Nephron (organoid): ENCODE measurements around the gene TPI1.
"Not testable (repeated sequence)": the region's sequence is repeated elsewhere in the genome, so short reads cannot be mapped to it uniquely, and the experiment has no call there.

Experiments used
- H3K27ac Mint-ChIP-seq, 3 experiments: 2 replicates each; pipeline ENCODE4 v1.8.0; 2020; ENCODE audit warnings: mixed read lengths in 3 of 3, mild to moderate bottlenecking in 2 of 3, moderate library complexity in 1 of 3
- H3K27me3 Mint-ChIP-seq: 2 replicates; pipeline ENCODE4 v1.8.0; 2021; ENCODE audit warnings: low read depth, mild to moderate bottlenecking, moderate library complexity, mixed read lengths
- H3K36me3 Mint-ChIP-seq: 2 replicates; pipeline ENCODE4 v1.8.0; 2020; ENCODE audit warnings: low read depth, mixed read lengths
- H3K4me1 Mint-ChIP-seq: 2 replicates; pipeline ENCODE4 v1.8.0; 2020; ENCODE audit warnings: mixed read lengths
- H3K4me3 Mint-ChIP-seq, 3 experiments: 2 replicates each; pipeline ENCODE4 v1.8.0; 2020; ENCODE audit warnings: mild to moderate bottlenecking in 3 of 3, mixed read lengths in 3 of 3, moderate library complexity in 2 of 3
- H3K9me3 Mint-ChIP-seq: 2 replicates; pipeline ENCODE4 v1.8.0; 2020; ENCODE audit warnings: mixed read lengths
- TF ChIP-seq, protein P1 (sequence below), 3 experiments: fragments of 200-600 bp; sonication (generic); IDR thresholded peaks; one replicate each; pipeline ENCODE4 v1.5.0; 2021; ENCODE audit warnings: antibody characterized with exemption in 3 of 3; ENCODE audit not compliant: unreplicated experiment in 3 of 3

TPI1 gene

GRCh38 chr12:6884539-6884938 lies 17.2 kb downstream of the TPI1 start:
- no peak overlapping the region for H3K4me3 Mint-ChIP-seq
- TF ChIP-seq, protein P1, sequence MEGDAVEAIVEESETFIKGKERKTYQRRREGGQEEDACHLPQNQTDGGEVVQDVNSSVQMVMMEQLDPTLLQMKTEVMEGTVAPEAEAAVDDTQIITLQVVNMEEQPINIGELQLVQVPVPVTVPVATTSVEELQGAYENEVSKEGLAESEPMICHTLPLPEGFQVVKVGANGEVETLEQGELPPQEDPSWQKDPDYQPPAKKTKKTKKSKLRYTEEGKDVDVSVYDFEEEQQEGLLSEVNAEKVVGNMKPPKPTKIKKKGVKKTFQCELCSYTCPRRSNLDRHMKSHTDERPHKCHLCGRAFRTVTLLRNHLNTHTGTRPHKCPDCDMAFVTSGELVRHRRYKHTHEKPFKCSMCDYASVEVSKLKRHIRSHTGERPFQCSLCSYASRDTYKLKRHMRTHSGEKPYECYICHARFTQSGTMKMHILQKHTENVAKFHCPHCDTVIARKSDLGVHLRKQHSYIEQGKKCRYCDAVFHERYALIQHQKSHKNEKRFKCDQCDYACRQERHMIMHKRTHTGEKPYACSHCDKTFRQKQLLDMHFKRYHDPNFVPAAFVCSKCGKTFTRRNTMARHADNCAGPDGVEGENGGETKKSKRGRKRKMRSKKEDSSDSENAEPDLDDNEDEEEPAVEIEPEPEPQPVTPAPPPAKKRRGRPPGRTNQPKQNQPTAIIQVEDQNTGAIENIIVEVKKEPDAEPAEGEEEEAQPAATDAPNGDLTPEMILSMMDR (IDR thresholded peaks at IDR 0.05; ENCODE audit: unreplicated experiment in 3 of 3): no peak
- no peaks in the 10 kb centered on the region for H3K9me3 Mint-ChIP-seq
- peaks cover 7% of the 10 kb centered on the region for H3K36me3 Mint-ChIP-seq
- peaks cover 8% of the 10 kb centered on the region for H3K4me1 Mint-ChIP-seq
- H3K27ac Mint-ChIP-seq: peak overlapping the region in 2 of 3 experiments; percentile 9 to 82
- H3K27me3 Mint-ChIP-seq: no peaks in the 10 kb centered on the region

DNA sequence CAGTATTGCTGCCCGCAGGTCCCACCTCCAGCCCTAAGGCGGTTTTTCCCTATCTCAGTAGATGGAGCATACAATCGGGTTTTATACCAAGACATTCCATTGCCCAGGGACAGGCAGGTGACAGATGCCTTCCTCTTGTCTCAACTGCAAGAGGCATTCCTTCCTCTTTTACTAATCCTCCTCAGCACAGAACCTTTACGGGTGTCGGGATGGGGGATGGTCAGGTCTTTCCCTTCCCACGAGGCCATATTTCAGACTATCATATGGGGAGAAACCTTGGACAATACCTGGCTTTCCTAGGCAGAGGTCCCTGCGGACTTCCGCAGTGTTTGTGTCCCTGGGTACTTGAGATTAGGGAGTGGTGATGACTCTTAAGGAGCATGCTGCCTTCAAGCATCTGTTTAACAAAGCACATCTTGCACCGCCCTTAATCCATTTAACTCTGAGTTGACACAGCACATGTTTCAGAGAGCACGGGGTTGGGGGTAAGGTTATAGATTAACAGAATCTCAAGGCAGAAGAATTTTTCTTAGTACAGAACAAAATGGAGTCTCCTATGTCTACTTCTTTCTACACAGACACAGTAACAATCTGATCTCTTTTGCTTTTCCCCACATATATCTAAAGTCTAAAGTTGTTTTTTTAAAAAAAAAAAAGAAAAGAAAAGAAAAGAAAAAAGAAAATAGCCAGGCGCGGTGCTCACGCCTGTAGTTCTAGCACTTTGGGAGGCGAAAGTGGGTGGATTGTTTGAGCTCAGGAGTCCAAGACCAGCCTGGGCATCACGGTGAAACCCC lies 19.1 kb downstream of the TPI1 start:
- H3K4me1 Mint-ChIP-seq: peaks cover 13% of the 10 kb centered on the region
- H3K4me3 Mint-ChIP-seq: peak overlapping the region in 2 of 3 experiments; percentile 32 to 61
- H3K27me3 Mint-ChIP-seq, H3K36me3 Mint-ChIP-seq, H3K9me3 Mint-ChIP-seq: not testable (repeated sequence)
- peak overlapping the region; percentile 70 to 99 (median 93) for H3K27ac Mint-ChIP-seq

DNA sequence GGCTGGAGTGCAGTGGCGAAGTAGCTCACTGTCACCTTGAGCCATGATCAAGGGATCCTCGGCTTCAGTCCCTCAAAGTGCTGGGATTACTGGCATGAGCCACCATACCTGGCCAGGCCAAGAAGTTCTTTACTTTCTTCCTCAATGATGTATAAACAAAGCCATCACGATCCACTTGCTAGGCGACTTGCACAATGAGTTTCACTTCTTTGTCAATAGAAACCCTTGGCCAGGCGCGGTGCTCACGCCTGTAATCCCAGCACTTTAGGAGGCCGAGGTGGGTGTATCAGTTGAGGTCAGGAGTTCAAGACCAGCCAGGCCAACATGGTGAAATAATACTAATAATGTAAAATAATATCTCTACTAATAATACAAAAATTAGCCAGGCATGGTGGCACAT lies 20.1 kb downstream of the TPI1 start:
- Mint-ChIP-seq H3K4me3 (no peak overlapping the region), H3K27me3 (peaks cover 4% of the 10 kb centered on the region), H3K9me3 (no peaks in the 10 kb centered on the region), H3K4me1 (peaks cover 13% of the 10 kb centered on the region), H3K27ac (peak overlapping the region in 1 of 3 experiments; percentile 99), H3K36me3 (peaks cover 7% of the 10 kb centered on the region)
- TF ChIP-seq, protein P1 (IDR thresholded peaks at IDR 0.05; ENCODE audit: unreplicated experiment in 3 of 3): no peak

GRCh38 chr12:6888360-6888759 lies 21.0 kb downstream of the TPI1 start:
- Mint-ChIP-seq H3K4me1 (peaks cover 13% of the 10 kb centered on the region), H3K4me3 (peak overlapping the region; percentile 17 to 45 (median 18)), H3K9me3 (no peaks in the 10 kb centered on the region), H3K36me3 (peaks cover 7% of the 10 kb centered on the region), H3K27ac (peak overlapping the region; percentile 58 to 75 (median 63)), H3K27me3 (peaks cover 4% of the 10 kb centered on the region)
- TF ChIP-seq, protein P1 (IDR thresholded peaks at IDR 0.05; ENCODE audit: unreplicated experiment in 3 of 3): no peak

GRCh38 chr12:6888794-6889193 lies 21.5 kb downstream of the TPI1 start:
- not testable (repeated sequence) for H3K27me3 Mint-ChIP-seq, H3K9me3 Mint-ChIP-seq, H3K4me3 Mint-ChIP-seq, H3K36me3 Mint-ChIP-seq
- H3K4me1 Mint-ChIP-seq: peaks cover 13% of the 10 kb centered on the region
- peak overlapping the region in 2 of 3 experiments; percentile 63 to 75 for H3K27ac Mint-ChIP-seq

GRCh38 chr12:6889775-6890573 lies 22.6 kb downstream of the TPI1 start:
- H3K27me3 Mint-ChIP-seq, H3K9me3 Mint-ChIP-seq, H3K36me3 Mint-ChIP-seq: not testable (repeated sequence)
- peak overlapping the region; percentile 81 to 89 (median 88) for H3K4me3 Mint-ChIP-seq
- peaks cover 11% of the 10 kb centered on the region for H3K4me1 Mint-ChIP-seq
- peak overlapping the region; percentile 98 to 99 (median 99) for H3K27ac Mint-ChIP-seq

- H3K4me3 Mint-ChIP-seq: peak overlapping the region; percentile 81 to 89 (median 88)
- H3K27me3 Mint-ChIP-seq: peaks cover 4% of the 10 kb centered on the region
- H3K9me3 Mint-ChIP-seq: no peaks in the 10 kb centered on the region
- H3K36me3 Mint-ChIP-seq: no peaks in the 10 kb centered on the region
- H3K27ac Mint-ChIP-seq: peak overlapping the region; percentile 98 to 99 (median 99)
- H3K4me1 Mint-ChIP-seq: peaks cover 9% of the 10 kb centered on the region
- TF ChIP-seq, protein P1 (IDR thresholded peaks at IDR 0.05; ENCODE audit: unreplicated experiment in 3 of 3): peak; percentile 93 to 95 (median 94)
Observed at GRCh38 chr12:6890789-6891645, 23.7 kb downstream of the TPI1 start.
